GM12872 (cell line): ENCODE measurements around the gene ASPG.

Experiments
- TF ChIP-seq, protein P1 (sequence below): IDR thresholded peaks from 3 replicates; pipeline ENCODE4 v1.5.1; 2011; ENCODE audit warnings: low read depth, mild to moderate bottlenecking, low read length, moderate library complexity; ENCODE audit not compliant: insufficient read depth

The ASPG gene

DNA sequence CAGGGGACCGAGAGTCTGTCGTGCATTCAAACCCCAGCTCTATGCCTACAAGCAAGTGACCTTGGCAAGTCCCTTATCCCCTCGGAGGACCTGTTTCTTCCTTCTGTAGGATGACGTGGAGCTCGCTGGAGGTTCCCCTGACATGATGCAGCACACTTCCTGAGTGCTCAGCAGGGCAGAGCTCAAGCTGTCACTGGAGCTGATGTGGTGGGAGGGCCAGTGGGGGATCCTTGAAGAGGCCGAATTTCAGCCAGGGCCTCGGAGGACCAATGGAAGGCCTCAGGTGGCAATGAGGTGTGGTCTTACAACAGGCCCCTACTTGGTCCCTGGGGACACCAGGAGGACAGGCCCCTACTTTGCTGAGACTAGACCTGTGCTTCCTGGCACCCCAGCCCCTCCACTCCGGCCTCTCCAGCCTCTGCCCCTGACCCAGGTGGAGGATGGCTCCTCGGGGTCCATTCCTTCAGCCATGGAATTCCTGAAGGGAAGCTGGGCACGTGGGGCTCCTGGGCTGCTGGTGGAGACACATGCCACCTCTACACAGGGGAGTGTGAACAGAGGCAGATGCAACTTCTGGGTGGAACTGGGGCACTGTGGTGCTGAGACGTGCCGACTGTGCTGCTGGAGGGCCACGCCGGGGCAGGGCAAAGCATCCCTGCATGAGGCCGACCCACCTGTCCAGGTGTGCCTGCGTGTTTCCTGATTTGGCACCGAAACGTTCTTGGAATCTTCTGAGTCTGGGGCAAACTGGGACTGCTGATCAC lies 34.2 kb downstream of the ASPG start:
- TF ChIP-seq, protein P1, sequence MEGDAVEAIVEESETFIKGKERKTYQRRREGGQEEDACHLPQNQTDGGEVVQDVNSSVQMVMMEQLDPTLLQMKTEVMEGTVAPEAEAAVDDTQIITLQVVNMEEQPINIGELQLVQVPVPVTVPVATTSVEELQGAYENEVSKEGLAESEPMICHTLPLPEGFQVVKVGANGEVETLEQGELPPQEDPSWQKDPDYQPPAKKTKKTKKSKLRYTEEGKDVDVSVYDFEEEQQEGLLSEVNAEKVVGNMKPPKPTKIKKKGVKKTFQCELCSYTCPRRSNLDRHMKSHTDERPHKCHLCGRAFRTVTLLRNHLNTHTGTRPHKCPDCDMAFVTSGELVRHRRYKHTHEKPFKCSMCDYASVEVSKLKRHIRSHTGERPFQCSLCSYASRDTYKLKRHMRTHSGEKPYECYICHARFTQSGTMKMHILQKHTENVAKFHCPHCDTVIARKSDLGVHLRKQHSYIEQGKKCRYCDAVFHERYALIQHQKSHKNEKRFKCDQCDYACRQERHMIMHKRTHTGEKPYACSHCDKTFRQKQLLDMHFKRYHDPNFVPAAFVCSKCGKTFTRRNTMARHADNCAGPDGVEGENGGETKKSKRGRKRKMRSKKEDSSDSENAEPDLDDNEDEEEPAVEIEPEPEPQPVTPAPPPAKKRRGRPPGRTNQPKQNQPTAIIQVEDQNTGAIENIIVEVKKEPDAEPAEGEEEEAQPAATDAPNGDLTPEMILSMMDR = no peak

DNA sequence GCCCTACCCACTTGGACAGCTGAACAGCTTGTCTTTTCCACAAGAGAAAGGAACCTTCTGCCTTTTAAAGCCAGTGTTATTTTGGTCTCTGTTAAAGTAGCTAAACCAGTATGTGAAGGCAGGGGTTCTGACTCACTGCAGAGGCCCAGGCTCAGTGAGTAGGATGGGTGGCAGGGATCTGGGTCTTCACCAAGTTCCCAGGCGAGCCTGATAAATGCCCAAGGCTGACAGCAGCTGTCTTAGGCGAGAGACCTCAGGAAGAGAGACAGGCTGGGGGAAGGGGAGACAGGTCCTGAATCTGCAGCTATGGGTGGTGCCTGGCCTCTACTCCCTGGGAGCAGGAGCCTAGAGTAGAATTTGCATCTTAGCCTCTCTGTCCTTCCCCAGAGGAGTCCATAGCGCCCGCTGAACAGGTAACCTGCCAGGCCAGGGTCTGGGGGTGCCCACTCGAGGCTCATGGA lies 34.8 kb downstream of the ASPG start:
- TF ChIP-seq, protein P1 = no peak

DNA sequence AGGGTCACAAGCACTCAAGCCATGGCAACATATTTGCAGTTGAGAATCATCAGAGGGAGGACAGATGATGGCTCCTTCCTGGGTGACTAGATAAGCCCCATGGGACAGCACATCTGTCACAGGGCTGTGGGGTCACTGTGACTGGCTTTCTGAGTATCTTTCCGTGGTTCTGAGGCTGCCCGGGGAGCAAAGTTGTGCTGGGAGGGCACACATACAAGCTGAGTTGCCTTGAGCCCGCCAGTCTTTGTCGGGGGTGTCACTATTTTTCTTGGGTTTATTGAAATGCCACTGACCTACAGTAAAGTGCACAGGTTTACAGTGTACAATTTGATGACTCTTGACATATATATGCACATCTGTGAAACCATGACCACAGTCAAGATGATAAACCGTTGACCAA lies 35.6 kb downstream of the ASPG start:
- TF ChIP-seq, protein P1 = no peak

DNA sequence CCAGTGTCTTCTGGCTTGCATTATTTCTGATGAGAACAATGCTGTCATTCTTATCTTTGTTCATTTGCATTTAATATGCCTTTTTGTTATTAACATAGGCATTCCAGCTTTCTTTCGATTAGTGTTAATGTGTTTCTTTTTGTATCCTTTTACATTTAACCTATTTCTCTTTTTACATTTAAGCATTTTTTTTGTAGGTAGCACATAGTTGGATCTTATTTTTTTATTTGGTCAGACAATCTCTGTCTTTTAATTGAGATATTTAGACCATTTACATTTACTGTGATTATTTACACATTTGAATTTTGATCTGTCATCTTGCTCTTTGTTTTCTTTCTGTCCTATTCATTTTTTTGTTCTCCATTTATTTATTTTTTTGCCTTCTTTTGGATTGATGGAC lies 38.4 kb downstream of the ASPG start:
- TF ChIP-seq, protein P1 = no peak

DNA sequence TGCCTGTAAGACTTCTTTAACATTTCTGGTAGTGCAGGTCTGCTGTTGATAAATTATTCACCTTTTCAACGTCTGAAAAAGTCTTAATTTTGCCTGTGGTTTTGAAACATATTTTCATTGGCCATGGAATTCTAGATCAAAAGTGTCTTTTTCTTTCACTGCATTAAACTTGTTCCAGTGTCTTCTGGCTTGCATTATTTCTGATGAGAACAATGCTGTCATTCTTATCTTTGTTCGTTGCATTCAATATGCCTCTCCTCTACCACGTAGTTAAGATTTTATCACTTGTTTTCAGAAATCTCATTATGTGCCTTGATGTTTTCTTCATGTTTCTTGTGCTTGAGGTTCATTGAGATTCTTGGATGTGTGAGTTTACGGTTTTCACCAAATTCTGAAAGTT lies 39.5 kb downstream of the ASPG start:
- TF ChIP-seq, protein P1 = no peak

DNA sequence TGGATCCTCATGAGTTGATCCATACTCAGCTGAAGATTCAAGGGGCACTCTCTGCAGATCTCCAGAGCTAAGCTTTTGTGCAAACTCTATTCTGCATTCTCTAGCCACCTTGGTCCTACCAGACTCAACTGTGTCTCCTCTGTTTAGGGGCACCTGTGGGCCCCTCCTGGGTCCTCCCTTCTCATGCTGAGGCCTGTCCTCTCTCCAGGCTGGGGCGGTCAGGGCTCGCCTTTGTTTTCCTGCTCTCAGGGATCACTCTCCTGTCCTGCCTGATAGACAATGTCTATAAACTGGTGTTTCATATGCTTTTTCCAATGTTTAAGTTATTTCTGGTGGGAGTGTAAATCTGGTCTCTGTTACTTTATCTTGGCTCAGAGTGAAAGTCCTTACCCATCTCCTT lies 41.3 kb downstream of the ASPG start:
- TF ChIP-seq, protein P1 = no peak

DNA sequence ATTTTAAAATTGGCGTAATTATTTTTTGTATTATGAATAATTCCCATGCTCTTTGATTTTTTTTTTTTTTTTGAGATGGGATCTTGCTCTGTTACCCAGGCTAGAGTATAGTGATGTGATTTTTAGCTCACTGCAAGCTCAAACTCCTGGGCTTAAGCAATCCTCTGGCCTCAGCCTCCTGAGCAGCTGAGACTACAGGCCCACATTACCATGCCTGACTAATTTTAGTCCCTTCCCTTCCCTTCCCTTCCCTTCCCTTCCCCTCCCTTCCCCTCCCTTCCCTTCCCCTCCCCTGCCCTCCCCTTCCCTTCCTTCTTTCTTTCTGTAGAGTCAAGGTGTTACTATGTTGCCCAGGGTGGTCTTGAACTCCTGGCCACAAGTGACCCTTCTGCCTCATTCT lies 43.5 kb downstream of the ASPG start:
- TF ChIP-seq, protein P1 = no peak
